ENCODE measurements around the gene SEMA6A.

The SEMA6A gene

DNA sequence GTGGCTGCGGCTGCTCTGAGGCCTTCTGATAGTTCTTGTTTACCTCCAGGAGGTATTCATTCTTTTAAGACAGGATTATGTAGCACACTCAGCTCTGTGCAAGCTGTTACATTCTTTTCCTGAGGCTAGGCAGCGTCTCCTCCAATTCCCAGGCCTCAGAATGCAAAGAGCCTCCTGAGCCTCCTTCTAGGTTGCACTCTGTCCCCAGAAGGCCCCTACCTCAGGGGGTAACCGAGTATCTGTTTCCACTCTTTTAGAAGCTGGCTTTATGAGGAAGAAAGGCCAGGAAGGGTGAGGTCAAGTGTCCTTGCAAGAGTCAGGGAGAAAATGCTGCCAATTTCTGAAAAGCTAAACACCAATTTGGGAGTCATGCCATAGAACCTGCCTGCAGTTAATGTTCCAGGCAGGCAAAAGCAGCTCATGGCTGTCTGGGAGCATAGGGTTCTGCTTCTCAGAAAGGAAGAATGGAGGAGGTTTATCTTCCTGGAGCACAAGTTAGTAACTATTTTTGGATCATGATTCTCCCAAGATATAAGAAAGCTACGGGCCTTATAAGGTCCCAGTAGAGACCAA is 178.9 kb downstream of the SEMA6A start:
- no peak for DNase-seq

- no peak for DNase-seq
Observed at GRCh38 chr5:116395226-116395625, 179.4 kb downstream of the SEMA6A start.

DNA sequence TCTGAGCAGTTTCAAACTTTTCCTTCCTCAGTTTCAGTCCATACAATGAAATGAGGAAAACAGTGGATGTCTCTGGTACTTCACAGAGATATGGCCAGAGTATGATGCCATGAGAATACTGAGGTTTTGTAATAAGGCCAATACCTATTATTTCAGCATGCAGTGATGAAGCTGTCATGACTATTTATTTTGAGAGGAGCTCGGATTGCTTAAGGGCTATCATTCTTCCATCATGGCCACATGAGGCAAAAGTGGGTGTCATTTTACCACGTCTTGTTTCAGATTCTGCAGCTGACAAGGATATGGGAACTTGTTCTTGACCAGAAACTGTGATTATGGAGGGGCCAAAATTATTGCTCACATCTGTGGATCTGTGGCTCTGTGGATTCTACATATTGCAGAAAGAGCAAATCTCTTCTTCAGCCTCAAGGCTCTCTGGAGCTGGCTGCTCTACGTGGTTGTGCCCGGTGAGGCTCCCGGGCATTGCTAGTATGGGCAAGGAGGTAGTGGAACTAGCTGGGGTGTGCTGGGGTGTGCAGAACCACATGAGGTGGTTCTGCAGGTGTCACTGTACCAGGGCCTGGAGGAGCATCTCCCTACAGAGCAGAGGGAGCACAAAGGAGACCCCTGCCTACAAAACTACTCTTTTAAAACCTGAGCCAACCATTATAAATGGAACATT is 180.3 kb downstream of the SEMA6A start:
- DNase-seq: no peak

All from stimulated activated CD4-positive, alpha-beta T cell treated with anti-CD3 and anti-CD28 coated beads, Interleukin-12 subunit alpha, Interleukin-12 subunit beta, amount 100 ng/mL, for 4 hours (primary cell).